Adipose tissue (tissue), 3 donors: ENCODE results near the gene NEDD4L. TPM values are rescaled to one million over a fixed set of nuclear protein-coding genes. Genes with fewer than 3 reads are reported as not detected.

Source experiments
- H3K27ac ChIP-seq: one replicate; pipeline ENCODE4 v1.5.1; 2013; ENCODE audit warnings: low read depth, low read length
- WGBS, 3 donors: extraction: QIAGEN DNeasy Blood & Tissue Kit; methylation state at CpG; one replicate each; pipeline ENCODE4 v1.1.7; 2013; 5-methylcytosine and 5-hydroxymethylcytosine counted together
- polyA plus RNA-seq, 3 donors: library from polyadenylated mRNA; stranded (reverse); fragments of 200-250 nt; gene quantifications; one replicate each; pipeline ENCODE4 v1.2.3, GENCODE V29; 2013
- donor health status: healthy with polysubstance abuse.
- donor health status: Bipolar disorder and iron deficiency.
- donor health status: healthy.

NEDD4L gene
- polyA plus RNA-seq, 3 donors = 12.7 to 77.3 (median 23.7) TPM

- 54 to 77% (median 70%) methylated on average over 2 of the region's 2 CpGs for WGBS, 3 donors
- H3K27ac ChIP-seq = no peak overlapping the region
These were observed 32.0 kb downstream of the NEDD4L start for GRCh38 chr18:58076052-58076451.

DNA sequence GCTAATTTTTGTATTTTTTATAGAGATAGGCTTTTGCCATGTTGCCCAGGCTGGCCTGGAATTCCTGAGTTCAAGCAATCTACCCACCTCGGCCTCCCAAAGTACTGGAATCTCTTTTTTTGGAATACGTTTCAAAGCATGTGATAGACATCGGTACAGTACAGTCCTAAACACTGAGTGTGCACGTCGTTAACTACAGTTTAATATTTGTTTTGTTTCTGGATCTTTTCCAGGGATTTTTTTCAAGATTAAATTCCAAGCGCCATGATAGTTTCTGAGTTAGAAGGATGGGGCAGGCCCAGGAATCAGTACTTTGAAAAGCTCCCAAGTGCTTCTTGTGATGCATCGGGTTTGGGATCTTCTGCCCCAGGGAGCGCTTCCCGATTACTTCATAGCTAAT is 33.3 kb downstream of the NEDD4L start:
- no peak overlapping the region for H3K27ac ChIP-seq
- WGBS, 3 donors = 51 to 93% (median 88%) methylated on average over 9 of the region's 9 CpGs

- 83 to 92% (median 89%) methylated on average over 11 of the region's 11 CpGs for WGBS, 3 donors
- H3K27ac ChIP-seq = no peak overlapping the region
These were observed 35.0 kb downstream of the NEDD4L start for GRCh38 chr18:58078889-58079573.

DNA sequence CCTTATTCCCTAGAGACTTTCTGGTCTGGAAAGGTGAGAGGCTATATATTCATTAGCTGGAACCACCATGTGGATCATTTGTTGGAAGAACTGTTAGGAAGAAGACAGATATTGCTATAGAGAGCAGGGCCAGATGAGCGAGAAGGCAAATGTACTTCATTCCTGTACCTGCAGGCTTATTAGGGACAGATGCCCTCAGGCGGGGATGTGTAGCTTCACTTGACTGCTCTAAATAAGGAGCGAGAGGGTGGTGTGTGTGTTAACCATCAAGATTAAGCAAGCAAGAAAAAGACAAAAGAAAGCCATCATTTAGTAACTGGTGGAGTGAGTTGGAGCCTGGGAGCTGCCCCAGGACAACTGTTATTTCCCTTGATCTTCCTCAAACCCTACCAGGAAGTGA is 36.4 kb downstream of the NEDD4L start:
- H3K27ac ChIP-seq = no peak overlapping the region
- 89 to 96% (median 90%) methylated on average over 3 of the region's 3 CpGs for WGBS, 3 donors

DNA sequence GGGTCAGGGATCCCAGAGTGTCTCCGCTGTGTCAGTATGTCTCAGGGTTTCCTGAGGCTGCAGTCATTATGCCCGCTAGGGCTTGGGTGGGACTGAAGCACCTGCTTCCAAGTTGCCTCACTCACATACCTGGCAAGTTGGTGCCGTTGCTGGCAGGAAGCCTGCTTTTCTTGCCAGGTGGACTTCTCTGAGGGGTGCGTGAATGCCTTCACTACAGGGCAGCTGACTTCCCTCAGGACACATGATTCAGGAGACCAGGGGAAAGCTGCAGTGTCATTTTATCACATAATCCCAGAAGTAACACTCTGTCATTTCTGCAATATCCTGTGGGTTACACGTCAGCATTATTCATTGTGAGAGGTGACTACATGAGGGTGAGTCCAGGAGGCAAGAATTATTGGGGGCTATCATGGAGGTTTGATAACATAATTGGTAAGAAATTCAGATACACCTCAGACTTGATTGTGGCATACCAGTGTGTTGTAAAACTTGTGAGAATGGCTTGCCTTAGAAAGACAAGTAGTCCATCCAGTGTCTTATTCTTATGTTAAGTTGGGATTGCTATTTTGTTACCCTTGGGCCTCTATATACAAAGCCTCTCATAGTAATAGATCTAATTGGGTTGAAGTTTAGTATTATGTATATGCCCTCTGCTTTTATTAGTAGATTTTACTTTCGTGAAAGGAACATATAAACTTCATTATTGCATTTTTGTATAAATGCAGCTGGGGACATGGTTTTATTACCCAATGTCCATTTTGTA is 44.1 kb downstream of the NEDD4L start:
- no peak overlapping the region for H3K27ac ChIP-seq
- 23 to 56% (median 56%) methylated on average over 6 of the region's 6 CpGs for WGBS, 3 donors

DNA sequence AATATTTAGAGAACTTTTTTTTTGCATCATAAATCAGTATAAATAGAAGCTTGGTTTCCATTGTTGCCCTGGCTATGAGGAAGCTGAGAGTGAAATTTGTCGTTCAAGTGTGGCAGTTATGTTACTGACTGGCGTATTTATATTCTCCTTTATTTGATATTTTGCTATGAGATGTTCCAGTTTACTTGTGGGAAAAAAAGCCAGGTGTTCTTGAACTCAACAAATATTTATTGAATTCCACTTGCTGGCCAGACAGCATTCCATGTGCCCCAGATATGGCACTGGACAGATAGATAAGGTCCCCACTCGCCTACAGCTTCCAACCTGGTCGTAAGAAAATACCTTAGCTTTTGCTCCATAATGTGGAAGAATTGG is 44.7 kb downstream of the NEDD4L start:
- 21 to 83% (median 80%) methylated on average over 4 of the region's 4 CpGs for WGBS, 3 donors
- H3K27ac ChIP-seq = no peak overlapping the region

GRCh38 chr18:58091099-58091611 is 47.1 kb downstream of the NEDD4L start:
- 29 to 96% (median 92%) methylated on average over 2 of the region's 2 CpGs for WGBS, 3 donors
- no peak overlapping the region for H3K27ac ChIP-seq

GRCh38 chr18:58093311-58093803 is 49.3 kb downstream of the NEDD4L start:
- H3K27ac ChIP-seq = no peak overlapping the region
- WGBS, 3 donors = 57 to 87% (median 84%) methylated on average over 7 of the region's 7 CpGs

DNA sequence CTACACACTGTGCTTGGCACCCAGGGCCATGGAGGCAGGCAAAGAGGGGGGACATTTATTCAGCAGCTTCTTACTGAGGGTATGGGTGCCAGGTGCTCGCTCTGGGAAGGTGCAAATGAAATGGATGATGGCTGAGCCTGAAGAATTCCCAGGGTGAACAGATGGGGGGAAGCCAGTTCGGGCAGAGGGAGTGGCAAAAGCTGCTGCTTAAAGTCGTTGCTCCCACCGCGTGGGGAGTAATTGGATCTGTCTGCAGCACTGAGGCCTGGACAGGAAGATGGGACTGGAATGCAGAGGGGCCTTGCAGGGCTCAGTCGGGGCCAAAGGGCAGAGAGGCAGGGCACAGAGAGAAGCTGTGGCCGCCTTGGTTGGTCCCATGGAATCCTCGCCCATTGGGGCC is 51.2 kb downstream of the NEDD4L start:
- 78 to 85% (median 78%) methylated on average over 8 of the region's 8 CpGs for WGBS, 3 donors
- no peak overlapping the region for H3K27ac ChIP-seq

DNA sequence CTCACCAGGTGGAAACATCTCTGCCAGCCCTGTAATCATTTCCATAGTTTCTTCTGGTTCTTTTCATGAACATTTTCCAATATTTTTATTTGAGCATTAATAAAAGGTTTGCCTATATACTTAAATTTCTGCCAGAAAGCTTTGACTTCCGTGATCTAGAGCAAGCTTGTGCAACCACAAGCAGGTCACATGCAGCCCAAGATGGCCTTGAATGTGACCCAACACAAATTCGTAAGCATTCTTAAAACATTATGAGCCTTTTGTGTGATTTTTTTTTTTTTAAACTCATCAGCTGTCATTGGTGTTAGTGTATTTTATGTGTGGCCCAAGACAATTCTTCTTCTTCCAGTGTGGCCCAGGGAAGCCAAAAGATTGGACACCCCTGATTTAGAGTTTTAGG is 51.6 kb downstream of the NEDD4L start:
- H3K27ac ChIP-seq = no peak overlapping the region
- WGBS, 3 donors = 19 to 60% (median 54%) methylated on average over 2 of the region's 2 CpGs

DNA sequence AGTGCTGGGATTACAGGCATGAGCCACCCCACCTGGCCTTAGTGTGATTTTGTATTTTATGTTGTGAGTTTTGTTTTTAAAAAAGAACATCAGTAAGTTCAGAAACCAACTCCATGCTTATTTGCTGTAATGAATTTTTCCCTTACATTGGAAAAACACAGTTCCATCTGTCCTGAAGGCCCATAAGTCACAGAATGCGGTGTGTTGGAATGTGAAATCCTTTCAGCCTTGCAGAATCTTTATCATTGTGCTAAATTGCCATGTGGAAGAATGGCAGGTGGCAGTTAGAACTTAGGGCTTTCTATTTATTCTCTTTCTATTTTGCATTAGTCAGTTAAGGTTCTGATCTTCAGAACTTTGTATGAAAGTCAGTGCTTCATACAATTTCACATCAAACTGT is 52.6 kb downstream of the NEDD4L start:
- WGBS, 3 donors = 52 to 80% (median 78%) methylated on average over 1 of the region's 1 CpG
- H3K27ac ChIP-seq = no peak overlapping the region

- WGBS, 3 donors = 34 to 57% (median 56%) methylated on average over 8 of the region's 8 CpGs
- no peak overlapping the region for H3K27ac ChIP-seq
These were observed 53.3 kb downstream of the NEDD4L start for GRCh38 chr18:58097121-58097906.

DNA sequence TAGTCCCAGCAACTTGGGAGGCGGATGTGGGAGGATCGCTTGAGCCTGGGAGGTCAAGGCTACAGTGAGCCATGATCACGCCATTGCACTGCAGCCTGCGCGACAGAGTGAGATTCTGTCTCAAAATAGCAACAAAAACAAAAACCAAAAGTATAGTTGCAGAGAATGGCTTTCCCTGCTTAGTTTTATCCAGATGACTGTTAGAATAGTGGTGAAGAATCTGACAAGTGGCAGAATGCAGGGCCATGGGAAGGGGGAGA is 53.8 kb downstream of the NEDD4L start:
- WGBS, 3 donors = 86 to 96% (median 95%) methylated on average over 5 of the region's 5 CpGs
- H3K27ac ChIP-seq = no peak overlapping the region

DNA sequence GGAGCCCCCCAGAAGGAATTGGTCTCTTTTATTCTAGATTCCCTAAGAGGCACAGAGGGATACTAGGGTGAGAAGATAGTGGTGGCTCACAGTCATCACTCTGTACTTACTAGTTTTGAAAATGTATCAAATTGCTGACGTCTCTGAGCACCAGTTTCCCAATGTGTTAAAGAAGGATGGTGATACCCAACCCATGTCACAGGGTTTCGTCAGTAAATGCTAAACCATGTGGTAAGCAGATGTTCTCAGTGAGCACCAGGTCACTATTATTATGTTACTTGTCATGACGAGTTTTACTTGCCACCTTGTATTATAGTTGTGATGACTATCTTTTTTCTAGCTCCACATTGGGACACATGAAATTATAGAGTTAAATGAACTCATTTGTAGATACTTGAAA is 54.7 kb downstream of the NEDD4L start:
- H3K27ac ChIP-seq = no peak overlapping the region
- WGBS, 3 donors = 84 to 91% (median 88%) methylated on average over 3 of the region's 3 CpGs

DNA sequence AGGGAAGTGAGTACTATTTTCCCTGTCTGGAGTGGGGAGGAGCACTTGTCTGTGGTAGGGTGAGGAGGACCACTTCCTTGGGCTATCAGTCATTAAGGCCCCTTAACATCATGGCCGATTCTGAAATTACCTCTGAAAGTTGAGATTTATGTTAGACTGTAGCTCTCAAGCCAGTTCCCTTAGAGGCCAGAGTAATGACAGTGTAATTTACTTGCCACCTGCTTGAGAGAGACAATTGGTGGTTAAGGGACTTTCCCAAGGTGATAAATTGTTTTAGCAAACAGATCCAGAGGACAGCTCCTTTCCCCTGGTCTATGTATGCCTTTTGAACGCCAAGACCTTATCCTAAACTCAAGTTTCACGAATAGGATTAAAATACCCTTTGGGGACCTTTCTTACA is 56.1 kb downstream of the NEDD4L start:
- no peak overlapping the region for H3K27ac ChIP-seq
- WGBS, 3 donors = 42 to 65% (median 63%) methylated on average over 3 of the region's 3 CpGs

DNA sequence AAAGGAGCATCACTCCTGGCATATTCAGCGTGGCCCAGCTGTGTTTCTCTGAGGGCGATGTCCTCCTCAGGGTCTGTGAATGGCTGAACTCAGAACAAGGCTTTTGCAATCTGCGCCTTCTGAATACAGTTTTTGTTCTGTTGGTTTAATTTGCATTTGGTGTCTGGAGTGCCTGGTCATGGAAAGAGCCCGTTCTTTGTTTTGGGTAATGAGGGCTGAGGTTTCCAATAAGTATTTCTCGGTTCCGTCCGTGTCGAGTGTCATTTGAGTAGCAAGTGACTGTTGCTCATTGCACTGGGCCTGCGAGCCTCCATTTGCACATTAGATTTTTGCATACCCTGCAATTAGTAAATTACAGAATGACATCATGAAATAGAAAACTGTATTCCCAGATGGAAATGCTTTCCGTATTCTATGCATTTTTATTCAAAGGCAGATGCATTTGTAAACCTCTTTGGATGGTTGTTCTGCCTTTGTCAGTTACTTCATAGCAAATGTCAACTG is 57.3 kb downstream of the NEDD4L start:
- WGBS, 3 donors = 95 to 97% (median 96%) methylated on average over 10 of the region's 10 CpGs
- H3K27ac ChIP-seq = no peak overlapping the region

DNA sequence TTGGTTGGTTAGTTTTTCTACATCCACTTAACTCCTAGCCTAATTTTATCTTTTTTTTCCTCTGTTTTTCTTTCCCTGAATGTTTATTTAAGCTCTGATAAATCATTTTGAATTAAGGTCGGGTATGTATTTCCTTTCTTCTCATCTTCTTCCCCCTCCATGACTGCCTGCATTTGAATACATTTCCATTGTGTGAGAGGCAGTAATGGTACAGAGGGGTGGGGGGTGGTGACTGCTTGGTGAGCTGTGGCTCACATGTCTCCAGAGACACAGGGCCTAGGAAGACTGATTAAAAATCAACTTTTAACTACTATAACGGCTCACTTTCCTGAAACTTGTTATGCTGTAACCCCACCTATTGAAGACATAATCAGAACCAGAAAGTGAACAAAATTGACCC is 58.0 kb downstream of the NEDD4L start:
- WGBS, 3 donors = 28 to 58% (median 56%) methylated on average over 2 of the region's 2 CpGs
- H3K27ac ChIP-seq = no peak overlapping the region

DNA sequence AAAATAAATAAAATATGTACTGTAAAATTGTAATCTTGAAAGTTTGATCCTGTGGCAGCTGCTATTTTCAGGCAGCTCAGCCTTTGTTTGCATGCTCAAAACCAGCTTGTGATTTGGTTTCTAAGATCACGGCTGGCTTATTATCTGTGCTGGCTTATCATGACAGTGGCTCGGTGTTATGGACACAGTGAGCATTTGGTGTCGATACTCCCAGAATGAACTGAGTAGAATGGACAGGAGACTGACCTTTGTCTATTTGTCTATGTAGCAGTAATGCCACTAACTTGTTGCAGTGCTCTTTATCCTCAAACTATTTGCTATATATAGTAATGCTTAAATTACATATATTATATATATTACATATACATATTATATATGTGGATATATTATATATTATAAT is 58.8 kb downstream of the NEDD4L start:
- WGBS, 3 donors = 32 to 91% (median 83%) methylated on average over 3 of the region's 3 CpGs
- H3K27ac ChIP-seq = no peak overlapping the region
